NCI-H524 (cell line): ENCODE data around the gene PDP2.
"Not testable (repeated sequence)": the region's sequence is repeated elsewhere in the genome, so short reads cannot be mapped to it uniquely, and the experiment has no call there.

Experiments used
- DNase-seq, 2 experiments: peaks; one replicate each; lab custom pipeline; 2025; lab: John Stamatoyannopoulos, UW

The PDP2 gene

GRCh38 chr16:66853261-66854139 is 26.8 kb upstream of the PDP2 start:
- DNase-seq: no peak

DNA sequence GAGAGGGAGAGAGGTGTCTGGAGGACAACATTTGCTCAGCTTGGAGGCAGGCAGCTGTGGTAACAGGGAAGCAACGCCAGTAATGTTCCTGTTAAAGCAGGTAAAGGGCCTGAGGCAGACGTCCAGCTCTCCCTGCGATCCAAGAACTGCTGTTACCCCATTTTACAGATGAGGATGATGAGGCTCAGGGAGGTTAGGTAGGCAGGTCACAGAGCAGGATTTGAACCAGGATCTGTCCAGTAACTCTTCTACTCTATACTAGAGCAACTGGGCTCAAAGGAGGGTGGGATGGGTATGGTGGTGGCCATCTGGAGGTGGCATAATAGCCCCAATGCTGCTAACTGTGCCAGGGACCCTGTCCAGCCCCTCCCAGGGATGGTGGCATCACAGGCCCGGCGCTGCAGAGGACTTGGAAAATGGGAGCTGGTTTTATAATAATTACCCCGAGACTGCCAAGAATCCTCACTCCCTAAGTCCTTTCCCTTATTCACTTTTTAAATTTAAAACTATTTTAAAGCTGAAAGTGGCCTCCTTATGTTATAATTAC is 24.1 kb upstream of the PDP2 start:
- no peak for DNase-seq

- DNase-seq: no peak
Observed at GRCh38 chr16:66856801-66857200, 23.5 kb upstream of the PDP2 start.

GRCh38 chr16:66857437-66857836 is 22.9 kb upstream of the PDP2 start:
- no peak for DNase-seq

DNA sequence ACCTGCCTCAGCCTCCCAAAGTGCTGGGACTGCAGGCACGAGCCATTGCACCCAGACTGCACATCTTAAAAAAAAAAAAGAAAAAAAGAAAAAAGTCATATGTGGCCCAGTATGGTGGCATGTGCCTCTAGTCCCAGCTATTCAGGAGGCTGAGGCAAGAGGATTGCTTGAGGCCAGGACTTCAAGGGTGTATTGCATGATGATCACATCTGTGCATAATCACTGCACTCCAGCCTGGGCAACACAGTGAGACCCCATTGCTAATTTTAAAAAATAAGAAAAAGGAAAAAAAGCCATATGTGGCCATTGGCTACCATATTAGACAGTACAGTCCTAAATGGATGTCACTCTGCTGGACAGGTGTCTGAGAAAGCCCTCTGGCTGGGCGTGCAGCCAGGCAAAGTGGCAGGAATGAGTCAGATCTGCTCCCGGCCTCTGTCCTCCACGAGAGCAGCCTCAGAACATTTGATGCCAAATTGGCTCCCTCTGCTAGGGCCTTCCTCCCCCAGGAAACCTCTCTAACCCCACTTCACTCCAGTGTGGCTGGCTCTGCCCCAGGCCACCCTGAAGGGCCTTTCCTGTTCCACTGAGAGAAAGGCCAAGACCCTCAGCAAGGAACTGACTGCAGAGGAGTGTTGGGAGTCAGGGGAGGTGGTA is 21.4 kb upstream of the PDP2 start:
- no peak for DNase-seq

- peak; percentile 47 to 80 for DNase-seq
Observed at GRCh38 chr16:66859397-66860068, 20.8 kb upstream of the PDP2 start.

GRCh38 chr16:66862023-66862520 is 18.2 kb upstream of the PDP2 start:
- no peak for DNase-seq

GRCh38 chr16:66863707-66864106 is 16.6 kb upstream of the PDP2 start:
- no peak for DNase-seq

GRCh38 chr16:66869424-66869823 is 10.9 kb upstream of the PDP2 start:
- DNase-seq: no peak

GRCh38 chr16:66871363-66871762 is 9.0 kb upstream of the PDP2 start:
- not testable (repeated sequence) for DNase-seq

- DNase-seq: no peak
Observed at GRCh38 chr16:66871840-66872239, 8.5 kb upstream of the PDP2 start.

GRCh38 chr16:66872559-66872942 is 7.8 kb upstream of the PDP2 start:
- DNase-seq: no peak

DNA sequence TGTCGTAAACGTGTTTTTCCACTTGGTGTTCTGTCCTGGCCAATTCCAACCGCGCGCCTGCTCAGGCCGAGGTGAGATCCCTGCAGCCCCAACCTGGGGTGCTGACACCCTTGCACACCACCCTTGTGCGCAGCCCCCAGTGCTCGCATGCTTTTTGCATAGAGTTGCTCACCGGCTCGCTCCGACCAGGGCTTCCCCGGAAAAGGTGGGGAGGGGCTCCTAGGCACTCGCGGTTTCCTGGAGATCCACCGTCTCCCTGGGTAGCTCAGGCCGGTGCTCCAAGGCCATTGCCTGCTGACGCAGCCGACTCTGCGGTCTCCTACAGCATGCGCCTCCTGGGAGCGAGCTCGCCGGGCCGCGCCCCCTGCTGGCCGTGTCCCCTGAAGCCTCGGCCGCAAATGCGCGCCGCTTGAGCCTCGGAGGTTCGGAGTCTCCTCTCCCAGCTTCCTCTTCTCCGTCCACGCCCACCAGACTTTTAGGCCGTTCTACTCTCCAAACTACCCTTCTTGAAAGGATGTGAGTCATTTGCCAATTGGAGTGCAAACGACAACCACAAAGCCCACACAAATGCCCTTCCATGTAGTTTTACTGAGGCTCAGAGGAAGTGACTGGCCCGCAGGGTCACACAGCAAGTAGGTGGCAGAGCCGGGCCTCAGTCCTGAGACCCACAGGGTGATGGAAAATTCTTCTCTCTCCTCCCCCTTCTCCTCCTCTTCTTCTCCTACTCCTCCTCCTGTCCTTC is 7.2 kb upstream of the PDP2 start:
- DNase-seq: peak; percentile 27 to 85

DNA sequence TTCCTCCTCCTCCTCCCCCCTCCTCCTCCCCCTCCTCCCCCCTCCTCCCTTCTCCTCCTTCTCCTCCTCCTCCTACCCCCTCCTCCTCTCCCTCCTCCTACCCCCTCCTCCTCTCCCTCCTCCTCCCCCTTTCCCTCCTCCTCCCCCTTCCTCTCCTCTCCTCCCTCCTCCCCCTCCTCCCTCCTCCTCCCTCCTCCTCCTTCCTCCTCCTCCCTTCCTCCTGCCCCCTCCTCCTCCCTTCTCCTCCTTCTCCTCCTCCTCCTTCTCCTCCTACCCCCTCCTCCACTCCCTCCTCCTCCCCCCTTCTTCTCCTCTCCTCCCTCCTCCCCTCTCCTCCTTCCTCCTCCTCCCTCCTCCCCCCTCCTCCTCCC is 6.6 kb upstream of the PDP2 start:
- no peak for DNase-seq

DNA sequence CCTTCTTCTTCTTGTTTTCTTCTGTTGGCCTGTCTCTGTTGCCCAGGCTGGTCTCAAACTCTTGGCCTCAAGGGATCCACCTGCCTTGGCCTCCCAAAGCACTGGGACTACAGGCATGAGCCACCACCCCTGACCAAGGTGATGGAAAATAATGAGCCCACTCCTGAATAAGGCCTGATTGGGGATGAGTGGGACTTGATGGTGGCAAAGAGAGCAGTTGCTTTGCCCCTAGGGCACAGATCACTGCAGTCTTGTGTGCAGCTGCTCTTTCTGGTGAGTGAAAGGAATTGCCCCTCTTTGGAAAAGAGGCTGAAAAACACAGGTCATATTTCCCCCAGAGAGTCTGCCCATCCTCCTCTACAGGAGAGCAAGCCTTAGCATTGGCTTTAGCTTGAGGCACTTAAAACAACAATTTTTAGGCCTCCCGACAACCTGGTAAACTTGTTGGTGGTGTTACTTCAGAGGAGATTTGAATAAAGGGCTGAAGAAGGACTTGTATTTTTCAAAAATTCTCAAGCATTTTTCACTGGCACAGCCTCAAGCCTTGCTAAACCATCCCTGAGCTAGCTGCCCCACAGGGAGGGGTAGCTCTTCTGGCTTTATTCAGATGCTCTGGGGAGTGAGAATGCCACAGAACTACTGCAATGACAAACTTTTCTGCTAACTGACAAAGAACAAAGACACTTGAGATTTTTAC is 6.1 kb upstream of the PDP2 start:
- no peak for DNase-seq

- no peak for DNase-seq
Observed at GRCh38 chr16:66878067-66878466, 2.2 kb upstream of the PDP2 start.

- DNase-seq: peak in 1 of 2 experiments; percentile 42
Observed at GRCh38 chr16:66881014-66881417, 701 bp downstream of the PDP2 start.

- DNase-seq: peak in 1 of 2 experiments; percentile 24
Observed at GRCh38 chr16:66881560-66881959, 1.2 kb downstream of the PDP2 start.

DNA sequence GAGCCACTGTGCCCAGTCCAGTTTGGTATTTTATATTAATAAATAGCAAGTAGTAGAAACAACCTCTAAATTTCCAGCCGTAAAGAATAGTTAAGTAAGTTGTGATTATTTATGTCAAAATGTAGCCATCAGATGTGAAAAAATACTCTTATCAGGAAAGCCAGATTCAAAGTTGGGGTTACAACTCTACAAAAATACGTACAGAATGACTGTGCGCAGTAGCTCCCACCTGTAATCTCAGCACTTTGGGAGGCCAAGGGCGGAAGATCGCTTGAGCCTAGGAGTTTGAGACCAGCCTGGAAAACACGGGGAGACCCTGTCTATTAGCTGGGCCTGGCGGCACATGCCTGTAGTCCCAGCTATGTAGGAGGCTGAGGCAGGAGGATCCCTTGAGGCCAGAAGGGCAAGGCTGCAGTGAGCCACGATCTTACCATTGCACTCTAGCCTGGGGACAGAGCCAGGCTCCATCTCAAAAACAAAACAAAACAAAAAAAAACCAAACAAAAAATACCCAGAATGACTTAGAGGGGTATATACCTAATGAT is 1.7 kb downstream of the PDP2 start:
- no peak for DNase-seq

- no peak for DNase-seq
Observed at GRCh38 chr16:66882702-66883101, 2.4 kb downstream of the PDP2 start.

DNA sequence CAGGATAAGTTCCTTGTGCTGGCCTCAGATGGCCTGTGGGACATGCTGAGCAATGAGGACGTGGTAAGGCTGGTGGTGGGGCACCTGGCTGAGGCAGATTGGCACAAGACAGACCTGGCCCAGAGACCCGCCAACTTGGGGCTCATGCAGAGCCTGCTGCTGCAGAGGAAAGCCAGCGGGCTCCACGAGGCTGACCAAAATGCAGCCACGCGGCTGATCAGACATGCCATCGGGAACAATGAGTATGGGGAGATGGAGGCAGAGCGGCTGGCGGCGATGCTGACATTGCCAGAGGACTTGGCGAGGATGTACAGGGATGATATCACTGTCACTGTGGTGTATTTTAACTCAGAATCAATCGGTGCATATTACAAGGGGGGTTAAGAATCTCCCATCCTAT is 5.2 kb downstream of the PDP2 start:
- no peak for DNase-seq
